NB4 (cell line): ENCODE measurements around the gene ITPK1.

Experiments used
- DNase-seq: peaks from one replicate; pipeline ENCODE4 v3.0.0; 2010; ENCODE audit warnings: low read depth
- H3K4me3 ChIP-seq: one replicate; pipeline ENCODE4 v1.5.1; 2011; ENCODE audit warnings: mild to moderate bottlenecking, low read depth, low read length, moderate library complexity
- MYC ChIP-seq: IDR thresholded peaks from 2 replicates; pipeline ENCODE4 v1.6.1; 2011; ENCODE audit warnings: low read depth, low read length
- POLR2A ChIP-seq: IDR thresholded peaks from 2 replicates; pipeline ENCODE4 v1.6.1; 2011; ENCODE audit warnings: mild to moderate bottlenecking; ENCODE audit not compliant: insufficient read length; ENCODE audit errors: extremely low read depth
- TF ChIP-seq, protein P1 (sequence below): IDR thresholded peaks from one replicate; pipeline ENCODE4 v1.5.1; 2012; ENCODE audit warnings: low read depth, low read length
- TF ChIP-seq, protein P2 (sequence below): IDR thresholded peaks from 2 replicates; pipeline ENCODE4 v1.6.1; 2011; ENCODE audit warnings: low read depth, low read length

ITPK1 gene

DNA sequence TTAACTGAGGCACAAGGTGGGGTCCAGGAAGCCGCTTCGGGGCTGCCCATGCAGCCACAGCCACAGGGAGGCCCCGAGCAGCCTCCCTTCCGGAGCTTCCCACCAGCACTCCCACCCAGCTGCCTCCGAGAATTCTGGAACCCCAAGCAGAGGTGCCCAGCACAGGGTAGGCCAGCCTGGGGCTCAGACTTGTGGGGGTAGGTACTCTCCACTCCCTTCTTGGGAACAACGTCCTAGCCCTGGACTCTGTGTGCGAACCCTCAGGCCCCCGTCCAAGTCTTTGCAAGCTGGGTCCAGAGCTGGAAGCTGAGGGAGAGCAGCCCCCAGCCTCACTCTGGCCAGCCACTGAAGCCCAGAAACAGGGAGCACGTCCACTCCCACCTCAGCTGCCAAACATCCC, 16.1 kb downstream of the ITPK1 start:
- DNase-seq, result no peak
- no peak for TF ChIP-seq MYC
- TF ChIP-seq, protein P1, sequence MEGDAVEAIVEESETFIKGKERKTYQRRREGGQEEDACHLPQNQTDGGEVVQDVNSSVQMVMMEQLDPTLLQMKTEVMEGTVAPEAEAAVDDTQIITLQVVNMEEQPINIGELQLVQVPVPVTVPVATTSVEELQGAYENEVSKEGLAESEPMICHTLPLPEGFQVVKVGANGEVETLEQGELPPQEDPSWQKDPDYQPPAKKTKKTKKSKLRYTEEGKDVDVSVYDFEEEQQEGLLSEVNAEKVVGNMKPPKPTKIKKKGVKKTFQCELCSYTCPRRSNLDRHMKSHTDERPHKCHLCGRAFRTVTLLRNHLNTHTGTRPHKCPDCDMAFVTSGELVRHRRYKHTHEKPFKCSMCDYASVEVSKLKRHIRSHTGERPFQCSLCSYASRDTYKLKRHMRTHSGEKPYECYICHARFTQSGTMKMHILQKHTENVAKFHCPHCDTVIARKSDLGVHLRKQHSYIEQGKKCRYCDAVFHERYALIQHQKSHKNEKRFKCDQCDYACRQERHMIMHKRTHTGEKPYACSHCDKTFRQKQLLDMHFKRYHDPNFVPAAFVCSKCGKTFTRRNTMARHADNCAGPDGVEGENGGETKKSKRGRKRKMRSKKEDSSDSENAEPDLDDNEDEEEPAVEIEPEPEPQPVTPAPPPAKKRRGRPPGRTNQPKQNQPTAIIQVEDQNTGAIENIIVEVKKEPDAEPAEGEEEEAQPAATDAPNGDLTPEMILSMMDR, result no peak
- TF ChIP-seq, protein P2, sequence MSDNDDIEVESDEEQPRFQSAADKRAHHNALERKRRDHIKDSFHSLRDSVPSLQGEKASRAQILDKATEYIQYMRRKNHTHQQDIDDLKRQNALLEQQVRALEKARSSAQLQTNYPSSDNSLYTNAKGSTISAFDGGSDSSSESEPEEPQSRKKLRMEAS, result no peak
- TF ChIP-seq POLR2A, result no peak
- no peak overlapping the region for H3K4me3 ChIP-seq

DNA sequence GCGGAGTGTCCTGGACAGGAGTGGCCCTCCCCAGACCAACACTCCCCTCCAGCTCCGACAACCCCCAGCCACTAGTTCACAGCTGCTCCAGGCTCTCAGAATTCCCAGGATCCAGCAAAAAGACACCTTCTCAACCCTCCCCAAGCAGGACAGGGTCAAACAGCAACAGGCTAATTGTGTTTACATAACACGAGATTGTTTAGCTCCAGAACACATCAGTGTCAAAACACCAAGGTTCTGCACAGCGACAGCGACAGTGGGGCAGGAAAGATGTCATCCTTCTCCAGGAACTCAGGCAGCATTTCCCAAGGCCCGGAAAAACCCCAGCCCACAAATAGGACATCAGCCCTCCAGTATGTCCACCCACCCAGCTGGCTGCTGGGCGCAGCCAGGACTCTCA, 16.5 kb downstream of the ITPK1 start:
- no peak for TF ChIP-seq MYC
- TF ChIP-seq, protein P1, result no peak
- TF ChIP-seq POLR2A, result no peak
- TF ChIP-seq, protein P2, result no peak
- no peak overlapping the region for H3K4me3 ChIP-seq
- DNase-seq, result no peak

DNA sequence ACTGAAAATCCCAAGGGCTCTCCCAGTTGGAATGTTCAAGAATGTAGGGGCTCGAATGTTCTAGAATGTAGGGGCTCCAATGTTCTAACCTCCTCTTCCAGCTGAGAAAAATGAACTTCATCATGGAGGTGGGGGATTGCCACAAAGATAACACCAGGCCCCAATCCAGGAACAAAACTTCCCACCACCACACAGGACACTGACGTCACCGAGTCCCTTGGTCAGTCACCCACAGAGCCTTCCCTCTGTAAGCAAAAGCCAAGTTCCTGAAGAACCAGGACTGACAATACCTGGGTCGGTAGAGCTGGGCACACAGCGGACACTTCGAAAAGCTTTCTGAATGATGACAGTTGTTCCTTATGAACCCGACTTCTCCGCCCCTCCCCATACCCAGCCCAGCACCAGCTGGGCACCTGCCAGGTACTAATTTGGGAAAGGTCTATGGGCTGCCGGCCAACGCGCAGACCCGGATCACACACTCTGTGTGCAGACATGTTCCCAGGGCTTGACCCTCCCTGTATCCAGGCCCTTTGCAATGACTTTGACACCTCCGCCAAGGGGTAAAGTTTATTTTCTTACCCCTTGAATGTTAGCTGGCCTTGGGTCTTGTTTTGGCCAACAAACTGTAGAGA, 18.9 kb downstream of the ITPK1 start:
- TF ChIP-seq, protein P1, result no peak
- no peak for TF ChIP-seq POLR2A
- TF ChIP-seq, protein P2, result no peak
- TF ChIP-seq MYC, result no peak
- no peak overlapping the region for H3K4me3 ChIP-seq
- no peak for DNase-seq

DNA sequence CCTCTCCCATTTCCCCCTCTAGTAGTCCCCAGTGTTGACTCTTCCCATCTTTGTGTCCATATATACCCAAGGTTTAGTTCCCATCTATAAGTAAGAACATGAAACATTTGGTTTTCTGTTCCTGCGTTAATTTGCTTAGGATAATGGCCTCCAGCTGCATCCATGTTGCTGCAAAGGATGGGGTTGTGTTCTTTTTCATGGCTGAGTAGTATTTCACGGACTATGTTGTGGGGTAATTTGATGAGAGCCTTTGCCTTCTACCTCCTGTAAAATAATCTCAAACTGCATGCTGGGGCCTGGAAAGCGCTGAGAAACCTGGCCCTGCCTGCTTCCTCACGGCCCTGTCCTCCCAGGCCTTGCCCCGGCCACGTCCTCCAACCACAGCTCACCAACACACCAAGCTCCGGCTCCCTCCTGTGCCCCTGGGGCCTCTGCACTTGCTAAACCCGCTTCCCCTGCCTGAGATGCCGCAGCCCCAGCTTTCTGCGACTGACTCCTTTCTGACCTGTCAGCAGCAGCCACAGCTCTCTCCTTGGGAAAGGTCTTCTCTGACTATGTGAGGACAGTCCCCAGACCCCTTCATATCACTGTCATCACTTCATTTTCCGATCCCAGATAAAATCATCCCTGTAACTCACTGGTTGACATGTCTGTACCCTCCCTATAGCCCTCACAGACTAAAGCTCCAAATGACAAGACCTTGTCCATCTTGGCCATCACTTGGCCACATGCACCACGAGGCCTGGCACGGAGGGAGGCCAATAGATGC, 19.8 kb downstream of the ITPK1 start:
- H3K4me3 ChIP-seq, result no peak overlapping the region
- peak; percentile 24 for DNase-seq
- TF ChIP-seq, protein P2, result no peak
- TF ChIP-seq, protein P1, result no peak
- no peak for TF ChIP-seq POLR2A
- TF ChIP-seq MYC, result no peak

DNA sequence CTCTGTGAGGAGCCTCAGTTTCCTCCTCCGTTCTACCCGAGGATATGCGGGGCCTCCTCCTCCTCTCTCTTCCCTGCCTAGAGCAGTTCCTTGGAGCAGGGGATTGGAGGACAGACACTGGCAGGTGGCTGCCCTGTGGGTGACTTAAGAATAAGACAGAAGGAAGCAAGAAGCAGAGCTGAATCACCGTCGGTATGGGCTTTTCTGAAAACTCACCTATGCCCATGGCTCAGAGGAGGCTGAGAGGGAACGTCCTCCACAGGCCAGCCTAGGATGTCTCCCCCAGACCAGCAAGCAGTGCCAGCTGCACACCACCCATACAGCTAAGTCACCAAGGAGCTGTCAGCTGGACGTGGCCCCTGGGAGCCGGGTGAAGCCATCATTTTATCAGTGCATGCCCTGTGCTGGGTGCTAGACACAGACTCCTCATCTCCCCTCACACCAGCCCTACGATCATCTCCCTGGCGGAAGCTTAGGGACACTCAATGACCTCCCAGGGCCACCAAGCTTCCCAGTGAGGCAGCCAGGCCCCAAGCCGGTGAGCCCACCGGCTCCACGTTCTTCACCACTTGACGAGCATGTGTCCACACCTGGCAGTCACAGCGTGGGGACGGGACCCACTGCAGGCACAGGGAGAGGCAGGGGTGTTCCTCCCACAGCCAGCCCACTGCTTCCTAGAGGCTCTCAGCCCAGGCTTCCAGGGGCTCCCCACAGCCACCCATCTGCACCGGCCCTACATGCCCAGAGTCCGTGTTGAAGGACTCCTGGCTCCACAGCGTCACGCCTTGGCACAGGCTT, 21.4 kb downstream of the ITPK1 start:
- no peak overlapping the region for H3K4me3 ChIP-seq
- TF ChIP-seq, protein P1, result no peak
- TF ChIP-seq MYC, result no peak
- TF ChIP-seq, protein P2, result no peak
- no peak for TF ChIP-seq POLR2A
- no peak for DNase-seq
